SU-DHL-6 (cell line): ENCODE measurements around the gene KLHDC2.

Experiments used
- EZH2phosphoT487 ChIP-seq: fragments of 200-600 bp; sonication (generic), shearing (Covaris generic); conservative IDR thresholded peaks from 2 replicates; pipeline ENCODE4 v1.6.1; 2018; ENCODE audit warnings: mild to moderate bottlenecking, antibody characterized with exemption, low read length, moderate library complexity, mixed read lengths
- TF ChIP-seq, protein P1 (sequence below): fragments of 200-600 bp; sonication (generic); IDR thresholded peaks from one replicate; pipeline ENCODE4 v1.5.1; 2017; ENCODE audit warnings: antibody characterized with exemption, mild to moderate bottlenecking, low read length, moderate library complexity; ENCODE audit not compliant: insufficient read depth, poor library complexity, severe bottlenecking

DNA sequence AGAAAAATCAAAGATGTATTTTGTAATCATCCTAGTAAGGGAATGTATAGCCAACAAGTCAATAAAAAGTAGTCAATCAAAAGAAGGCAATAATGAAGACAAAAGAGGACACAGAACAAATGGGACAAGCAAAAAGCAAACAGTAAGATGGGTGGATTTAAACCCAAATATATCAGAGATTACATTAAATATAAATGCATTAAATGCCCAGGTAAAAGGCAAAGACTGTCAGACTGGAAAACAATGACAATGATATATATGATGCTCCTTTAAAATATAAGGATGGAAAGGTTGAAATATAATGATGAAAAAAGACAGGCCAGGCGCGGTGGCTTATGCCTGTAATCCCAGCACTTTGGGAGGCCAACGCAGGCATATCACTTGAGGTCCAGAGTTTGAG is 48.9 kb downstream of the KLHDC2 start:
- TF ChIP-seq, protein P1, sequence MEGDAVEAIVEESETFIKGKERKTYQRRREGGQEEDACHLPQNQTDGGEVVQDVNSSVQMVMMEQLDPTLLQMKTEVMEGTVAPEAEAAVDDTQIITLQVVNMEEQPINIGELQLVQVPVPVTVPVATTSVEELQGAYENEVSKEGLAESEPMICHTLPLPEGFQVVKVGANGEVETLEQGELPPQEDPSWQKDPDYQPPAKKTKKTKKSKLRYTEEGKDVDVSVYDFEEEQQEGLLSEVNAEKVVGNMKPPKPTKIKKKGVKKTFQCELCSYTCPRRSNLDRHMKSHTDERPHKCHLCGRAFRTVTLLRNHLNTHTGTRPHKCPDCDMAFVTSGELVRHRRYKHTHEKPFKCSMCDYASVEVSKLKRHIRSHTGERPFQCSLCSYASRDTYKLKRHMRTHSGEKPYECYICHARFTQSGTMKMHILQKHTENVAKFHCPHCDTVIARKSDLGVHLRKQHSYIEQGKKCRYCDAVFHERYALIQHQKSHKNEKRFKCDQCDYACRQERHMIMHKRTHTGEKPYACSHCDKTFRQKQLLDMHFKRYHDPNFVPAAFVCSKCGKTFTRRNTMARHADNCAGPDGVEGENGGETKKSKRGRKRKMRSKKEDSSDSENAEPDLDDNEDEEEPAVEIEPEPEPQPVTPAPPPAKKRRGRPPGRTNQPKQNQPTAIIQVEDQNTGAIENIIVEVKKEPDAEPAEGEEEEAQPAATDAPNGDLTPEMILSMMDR: no peak
- no peak for TF ChIP-seq EZH2phosphoT487
